WTC11 (cell line): Measurements from ENCODE around the gene TEX19. TPM values are rescaled to one million over a fixed set of nuclear protein-coding genes. Genes with fewer than 3 reads are reported as not detected.

ENCODE experiments used
- ATAC-seq: fragments of 200-7000 bp; cut with Tn5 transposase; 2 replicates; pipeline ENCODE4 v1.10.0; 2021; ENCODE audit warnings: mild to moderate bottlenecking, moderate library complexity
- CTCF ChIA-PET: fragments of 300-600 bp; sonication (Branson Sonifier 250); formaldehyde crosslinking; loops from one replicate; lab custom pipeline; 2021; ENCODE audit warnings: antibody characterized with exemption; lab: Charles Lee
- POLR2A ChIA-PET: fragments of 350-600 bp; sonication (Branson Sonifier 250); formaldehyde crosslinking; loops from one replicate; lab custom pipeline; 2021; ENCODE audit warnings: antibody characterized with exemption; lab: Charles Lee
- DNase-seq: peaks from one replicate; pipeline ENCODE4 v3.0.0; 2021; ENCODE audit warnings: low spot score
- H3K27ac Mint-ChIP-seq: 2 replicates; pipeline ENCODE4 v1.8.0; 2021; ENCODE audit warnings: mixed read lengths
- H3K27me3 Mint-ChIP-seq: 2 replicates; pipeline ENCODE4 v1.8.0; 2021; ENCODE audit warnings: low read depth, mild to moderate bottlenecking, moderate library complexity, mixed read lengths
- H3K36me3 Mint-ChIP-seq: 2 replicates; pipeline ENCODE4 v1.8.0; 2021; ENCODE audit warnings: mixed read lengths
- H3K4me1 Mint-ChIP-seq: 2 replicates; pipeline ENCODE4 v1.8.0; 2022; ENCODE audit warnings: mixed read lengths
- H3K4me3 Mint-ChIP-seq: 2 replicates; pipeline ENCODE4 v1.8.0; 2021; ENCODE audit warnings: mild to moderate bottlenecking, moderate library complexity, mixed read lengths
- H3K9me3 Mint-ChIP-seq: 2 replicates; pipeline ENCODE4 v1.8.0; 2021; ENCODE audit warnings: mixed read lengths
- ATF2 ChIP-seq: sonication (generic); formaldehyde crosslinking; IDR thresholded peaks from 2 replicates; pipeline ENCODE4 v1.8.1; 2022; ENCODE audit warnings: low read depth, missing genetic modification reagents, borderline replicate concordance
- CDX4 ChIP-seq: fragments of 250-450 bp; sonication (Bioruptor Pico); IDR thresholded peaks from 2 replicates; pipeline ENCODE4 v1.9.0; 2021; ENCODE audit warnings: moderate library complexity, mild to moderate bottlenecking, inconsistent platforms, borderline replicate concordance
- CREB1 ChIP-seq: sonication (generic); formaldehyde crosslinking; IDR thresholded peaks from 2 replicates; pipeline ENCODE4 v1.8.0; 2023; ENCODE audit warnings: mild to moderate bottlenecking, missing genetic modification reagents
- CTCF ChIP-seq: fragments of 200-600 bp; IDR thresholded peaks from 2 replicates; pipeline ENCODE4 v1.8.0; 2022; ENCODE audit warnings: antibody characterized with exemption
- E2F5 ChIP-seq: sonication (generic); formaldehyde crosslinking; IDR thresholded peaks from 2 replicates; pipeline ENCODE4 v1.8.1; 2022; ENCODE audit warnings: mild to moderate bottlenecking, moderate library complexity, missing genetic modification reagents
- ERG ChIP-seq: fragments of 250-450 bp; sonication (Bioruptor Pico); IDR thresholded peaks from 2 replicates; pipeline ENCODE4 v1.8.0; 2021; ENCODE audit warnings: mild to moderate bottlenecking
- ESRRA ChIP-seq: sonication (generic); formaldehyde crosslinking; IDR thresholded peaks from 2 replicates; pipeline ENCODE4 v1.8.1; 2022; ENCODE audit warnings: mild to moderate bottlenecking, missing genetic modification reagents, borderline replicate concordance
- FOXK1 ChIP-seq: sonication (generic); formaldehyde crosslinking; IDR thresholded peaks from 2 replicates; pipeline ENCODE4 v1.8.0; 2022; ENCODE audit warnings: mild to moderate bottlenecking, moderate library complexity, missing genetic modification reagents
- GTF2I ChIP-seq: fragments of 250-450 bp; sonication (Bioruptor Pico); conservative IDR thresholded peaks from 2 replicates; pipeline ENCODE4 v1.4.0; 2021; ENCODE audit warnings: mild to moderate bottlenecking
- IRF1 ChIP-seq: sonication (generic); formaldehyde crosslinking; IDR thresholded peaks from 2 replicates; pipeline ENCODE4 v1.8.0; 2023; ENCODE audit warnings: missing genetic modification reagents
- KAT7 ChIP-seq: sonication (generic); formaldehyde crosslinking; IDR thresholded peaks from 2 replicates; pipeline ENCODE4 v1.8.1; 2023; ENCODE audit warnings: missing genetic modification reagents, mild to moderate bottlenecking, borderline replicate concordance
- NFYB ChIP-seq: sonication (generic); formaldehyde crosslinking; conservative IDR thresholded peaks from 2 replicates; pipeline ENCODE4 v1.8.0; 2022; ENCODE audit warnings: low read depth, missing genetic modification reagents
- OVOL2 ChIP-seq: fragments of 250-450 bp; sonication (Bioruptor Pico); IDR thresholded peaks from 2 replicates; pipeline ENCODE4 v1.9.0; 2021; ENCODE audit warnings: mild to moderate bottlenecking, borderline replicate concordance
- RELA ChIP-seq: sonication (generic); formaldehyde crosslinking; IDR thresholded peaks from 2 replicates; pipeline ENCODE4 v1.8.1; 2022; ENCODE audit warnings: missing genetic modification reagents, mild to moderate bottlenecking, borderline replicate concordance
- SOX15 ChIP-seq: fragments of 250-450 bp; sonication (Bioruptor Pico); IDR thresholded peaks from 2 replicates; pipeline ENCODE4 v1.9.0; 2021; ENCODE audit warnings: mild to moderate bottlenecking
- STAT6 ChIP-seq: sonication (generic); formaldehyde crosslinking; conservative IDR thresholded peaks from 2 replicates; pipeline ENCODE4 v1.8.1; 2023; ENCODE audit warnings: mild to moderate bottlenecking, low read depth, missing genetic modification reagents, moderate library complexity
- ZBTB43 ChIP-seq: sonication (generic); formaldehyde crosslinking; IDR thresholded peaks from 2 replicates; pipeline ENCODE4 v1.8.1; 2023; ENCODE audit warnings: mild to moderate bottlenecking, missing genetic modification reagents
- ZNF317 ChIP-seq: sonication (generic); formaldehyde crosslinking; IDR thresholded peaks from 2 replicates; pipeline ENCODE4 v1.8.1; 2023; ENCODE audit warnings: low read depth, mild to moderate bottlenecking, moderate library complexity, missing genetic modification reagents, borderline replicate concordance
- ZNF532 ChIP-seq: fragments of 250-450 bp; sonication (Bioruptor Pico); IDR thresholded peaks from 2 replicates; pipeline ENCODE4 v1.9.0; 2021; ENCODE audit warnings: mild to moderate bottlenecking, borderline replicate concordance
- ZSCAN18 ChIP-seq: fragments of 250-450 bp; sonication (Bioruptor Pico); IDR thresholded peaks from 2 replicates; pipeline ENCODE4 v2.1.2; 2022; ENCODE audit warnings: mild to moderate bottlenecking, moderate library complexity
- total RNA-seq: library from RNA; stranded (reverse); gene quantifications from 3 replicates; pipeline ENCODE4 v1.2.3, GENCODE V29; 2021

TEX19 gene
- total RNA-seq, 1 experiment from 2014 or later, result 1.4 TPM

GRCh38 chr17:82400206-82400605 is 41.2 kb downstream of the TEX19 start (continued):
- TF ChIP-seq STAT6 (no peak), ZSCAN18 (CRISPR knock-in tag) (no peak), ZNF532 (CRISPR knock-in tag) (no peak), E2F5 (CRISPR knock-in tag) (no peak), ZBTB43 (CRISPR knock-in tag) (no peak), ATF2 (no peak), RELA (no peak), OVOL2 (CRISPR knock-in tag) (no peak), CTCF (no peak), ESRRA (CRISPR knock-in tag) (no peak), GTF2I (no peak)

GRCh38 chr17:82400830-82401229 is 41.8 kb downstream of the TEX19 start:
- POLR2A ChIA-PET, result no interaction called here
- peak overlapping the region; percentile 78; the same call in 1 of the 2 replicates for H3K27ac Mint-ChIP-seq
- peaks cover 11% of the 10 kb centered on the region for H3K36me3 Mint-ChIP-seq
- no peak for ATAC-seq
- DNase-seq, result no peak
- H3K27me3 Mint-ChIP-seq, result no peaks in the 10 kb centered on the region
- H3K4me3 Mint-ChIP-seq, result no peak overlapping the region
- no peaks in the 10 kb centered on the region for H3K9me3 Mint-ChIP-seq
- no peaks in the 10 kb centered on the region for H3K4me1 Mint-ChIP-seq
- CTCF ChIA-PET, result no interaction called here
- TF ChIP-seq ERG, result no peak
- TF ChIP-seq KAT7 (CRISPR knock-in tag), result no peak
- no peak for TF ChIP-seq GTF2I
- no peak for TF ChIP-seq SOX15 (CRISPR knock-in tag)
- TF ChIP-seq CREB1, result no peak
- no peak for TF ChIP-seq FOXK1 (CRISPR knock-in tag)
- TF ChIP-seq ZNF317 (CRISPR knock-in tag), result no peak
- TF ChIP-seq NFYB (CRISPR knock-in tag), result no peak
- TF ChIP-seq IRF1 (CRISPR knock-in tag), result no peak
- no peak for TF ChIP-seq CDX4
